HEK293 (cell line): ENCODE results near the gene PRXL2B.

Experiments used
- CTCF ChIA-PET: fragments of 350-600 bp; formaldehyde crosslinking; extraction: SDS; loops from one replicate; lab custom pipeline; 2021; ENCODE audit warnings: antibody characterized with exemption; lab: Yijun Ruan, JAX
- POLR2A ChIA-PET: fragments of 300-600 bp; formaldehyde crosslinking; extraction: SDS; loops from one replicate; lab custom pipeline; 2020; ENCODE audit warnings: antibody characterized with exemption, inconsistent platforms; lab: Yijun Ruan, JAX
- H3K27ac ChIP-seq: fragments of 200-500 bp; sonication (Bioruptor generic); 2 replicates; pipeline ENCODE4 v1.5.1; 2014; ENCODE audit warnings: low read depth, low read length, control low read depth, inconsistent platforms; ENCODE audit errors: extremely low read depth
- H3K36me3 ChIP-seq, 2 experiments: fragments of 200-500 bp in 1 of 2; sonication (Bioruptor generic) in 1 of 2; 1 replicate in 1 of 2; 2 replicates in 1 of 2; pipeline ENCODE4 v1.5.1; 2014 to 2017; ENCODE audit warnings: inconsistent platforms in 2 of 2, low read length in 2 of 2; ENCODE audit not compliant: control insufficient read depth in 2 of 2, insufficient read depth in 1 of 2
- H3K4me1 ChIP-seq: fragments of 200-500 bp; sonication (Bioruptor generic); 2 replicates; pipeline ENCODE4 v1.5.1; 2014; ENCODE audit warnings: mild to moderate bottlenecking, low read length, inconsistent platforms; ENCODE audit not compliant: control insufficient read depth, insufficient read depth
- H3K4me3 ChIP-seq: 2 replicates; pipeline ENCODE4 v1.5.1; 2011; ENCODE audit warnings: low read depth, mild to moderate bottlenecking, control low read depth, low read length, moderate library complexity
- H3K9me3 ChIP-seq: fragments of 200-500 bp; sonication (Bioruptor generic); 2 replicates; pipeline ENCODE4 v1.5.1; 2014; ENCODE audit warnings: low read depth, low read length, inconsistent platforms; ENCODE audit not compliant: control insufficient read depth, insufficient read depth
- BCL11B ChIP-seq: fragments of 450-650 bp; formaldehyde crosslinking; IDR thresholded peaks from 2 replicates; pipeline ENCODE4 v1.5.1; 2016; ENCODE audit warnings: low read depth, missing biosample characterization, missing genetic modification characterization
- GLIS2 ChIP-seq: fragments of 450-650 bp; formaldehyde crosslinking; IDR thresholded peaks from 2 replicates; pipeline ENCODE4 v1.5.1; 2016; ENCODE audit warnings: missing biosample characterization, missing genetic modification characterization
- ZNF184 ChIP-seq: fragments of 450-650 bp; IDR thresholded peaks from 2 replicates; pipeline ENCODE4 v1.5.1; 2018; ENCODE audit warnings: missing biosample characterization, mild to moderate bottlenecking, missing genetic modification characterization
- ZNF26 ChIP-seq: fragments of 450-650 bp; formaldehyde crosslinking; IDR thresholded peaks from 2 replicates; pipeline ENCODE4 v1.5.1; 2016; ENCODE audit warnings: missing biosample characterization, missing genetic modification characterization
- ZNF366 ChIP-seq: fragments of 450-650 bp; formaldehyde crosslinking; conservative IDR thresholded peaks from 2 replicates; pipeline ENCODE4 v1.5.1; 2016; ENCODE audit warnings: missing biosample characterization, missing genetic modification characterization
- ZNF513 ChIP-seq: fragments of 450-650 bp; IDR thresholded peaks from 2 replicates; pipeline ENCODE4 v1.5.1; 2018; ENCODE audit warnings: missing biosample characterization, missing genetic modification characterization
- ZNF514 ChIP-seq: fragments of 450-650 bp; formaldehyde crosslinking; IDR thresholded peaks from 2 replicates; pipeline ENCODE4 v1.5.1; 2016; ENCODE audit warnings: missing biosample characterization, missing genetic modification characterization
- ZNF544 ChIP-seq: fragments of 450-650 bp; formaldehyde crosslinking; IDR thresholded peaks from 2 replicates; pipeline ENCODE4 v1.5.0; 2017; ENCODE audit warnings: missing biosample characterization, missing genetic modification characterization
- ZNF580 ChIP-seq: fragments of 450-650 bp; formaldehyde crosslinking; IDR thresholded peaks from 2 replicates; pipeline ENCODE4 v1.5.1; 2016; ENCODE audit warnings: missing biosample characterization, missing genetic modification characterization
- ZNF664 ChIP-seq: fragments of 450-650 bp; formaldehyde crosslinking; IDR thresholded peaks from 2 replicates; pipeline ENCODE4 v1.5.1; 2016; ENCODE audit warnings: missing biosample characterization, missing genetic modification characterization
- TF ChIP-seq, protein P1 (sequence below): fragments of 450-650 bp; formaldehyde crosslinking; IDR thresholded peaks from 2 replicates; pipeline ENCODE4 v1.5.1; 2017; ENCODE audit warnings: missing biosample characterization, missing genetic modification characterization

PRXL2B gene

GRCh38 chr1:2639203-2639602 is 52.6 kb downstream of the PRXL2B start:
- CTCF ChIA-PET, result no interaction called here
- Histone ChIP-seq H3K27ac (no peak overlapping the region), H3K4me1 (peaks cover 3% of the 10 kb centered on the region), H3K9me3 (no peaks in the 10 kb centered on the region), H3K4me3 (no peak overlapping the region), H3K36me3 (no peaks in the 10 kb centered on the region)
- POLR2A ChIA-PET, result interaction anchor here (1.0 to 1.8 kb wide), 2 partner anchors 22 to 53 kb away, joined by 4 read pairs; no protein-coding TSS in a partner anchor
- TF ChIP-seq ZNF664 (tag by site-specific recombination), result no peak
- TF ChIP-seq BCL11B (tag by site-specific recombination), result no peak
- no peak for TF ChIP-seq ZNF184
- no peak for TF ChIP-seq ZNF26
- TF ChIP-seq ZNF513 (tag by site-specific recombination), result no peak

DNA sequence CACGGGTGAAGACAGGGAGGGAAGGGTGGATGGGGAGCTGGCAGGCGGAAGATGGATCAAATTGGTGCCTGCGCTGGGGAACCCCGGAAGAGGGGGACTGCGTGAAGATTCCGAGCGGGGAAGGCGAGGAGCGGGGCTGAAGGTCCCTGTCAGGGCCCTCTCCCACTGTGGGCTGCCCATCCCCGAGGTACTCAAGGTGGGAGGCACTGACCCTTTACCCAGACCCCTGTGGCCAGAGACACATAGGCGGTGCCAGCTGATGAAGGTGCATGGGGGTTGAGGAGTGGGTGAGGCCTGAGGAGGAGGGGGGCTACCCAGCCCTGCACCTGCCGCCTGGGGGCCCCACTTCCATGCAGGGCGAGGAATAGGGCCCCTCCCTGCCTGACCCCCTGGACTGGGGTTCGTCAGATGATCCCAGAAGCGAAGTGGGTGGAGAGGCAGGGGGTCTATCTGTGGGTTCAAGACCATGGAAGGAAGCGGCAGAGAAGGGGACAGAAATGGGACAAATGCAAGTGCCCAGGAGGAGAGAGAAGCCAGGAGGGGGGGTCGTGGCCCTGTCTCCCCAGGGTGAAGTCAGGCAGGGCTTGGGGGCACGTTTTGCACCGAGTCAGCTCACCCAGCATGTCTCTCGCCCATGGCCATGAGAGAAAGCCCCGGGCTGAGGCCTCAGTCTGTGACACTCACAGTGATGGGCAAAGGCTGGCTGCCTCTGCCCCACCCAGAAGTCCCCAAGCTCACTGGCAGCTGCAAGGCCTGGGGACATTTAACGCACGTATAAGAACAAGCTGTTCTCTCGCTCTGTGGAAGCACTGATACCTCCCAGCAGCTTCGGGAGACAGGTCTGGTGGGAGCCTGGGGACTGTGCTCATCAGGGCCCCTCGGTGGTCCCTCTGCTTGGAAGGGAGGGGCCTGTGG is 53.3 kb downstream of the PRXL2B start:
- TF ChIP-seq ZNF580 (tag by site-specific recombination) (no peak), ZNF544 (no peak), GLIS2 (tag by site-specific recombination) (0 out of 2 replicates have a peak, but pooled peaks have one; percentile 13)
- TF ChIP-seq, protein P1, sequence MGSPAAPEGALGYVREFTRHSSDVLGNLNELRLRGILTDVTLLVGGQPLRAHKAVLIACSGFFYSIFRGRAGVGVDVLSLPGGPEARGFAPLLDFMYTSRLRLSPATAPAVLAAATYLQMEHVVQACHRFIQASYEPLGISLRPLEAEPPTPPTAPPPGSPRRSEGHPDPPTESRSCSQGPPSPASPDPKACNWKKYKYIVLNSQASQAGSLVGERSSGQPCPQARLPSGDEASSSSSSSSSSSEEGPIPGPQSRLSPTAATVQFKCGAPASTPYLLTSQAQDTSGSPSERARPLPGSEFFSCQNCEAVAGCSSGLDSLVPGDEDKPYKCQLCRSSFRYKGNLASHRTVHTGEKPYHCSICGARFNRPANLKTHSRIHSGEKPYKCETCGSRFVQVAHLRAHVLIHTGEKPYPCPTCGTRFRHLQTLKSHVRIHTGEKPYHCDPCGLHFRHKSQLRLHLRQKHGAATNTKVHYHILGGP, result no peak
- no peaks in the 10 kb centered on the region for H3K36me3 ChIP-seq
- no peak overlapping the region for H3K4me3 ChIP-seq
- no peak overlapping the region for H3K27ac ChIP-seq
- H3K9me3 ChIP-seq, result no peaks in the 10 kb centered on the region
- ChIA-PET CTCF (no interaction called here), POLR2A (interaction anchor here (1.8 kb wide), 1 partner anchor 54 kb away, joined by 4 read pairs; no protein-coding TSS in a partner anchor)
- peaks cover 3% of the 10 kb centered on the region for H3K4me1 ChIP-seq

DNA sequence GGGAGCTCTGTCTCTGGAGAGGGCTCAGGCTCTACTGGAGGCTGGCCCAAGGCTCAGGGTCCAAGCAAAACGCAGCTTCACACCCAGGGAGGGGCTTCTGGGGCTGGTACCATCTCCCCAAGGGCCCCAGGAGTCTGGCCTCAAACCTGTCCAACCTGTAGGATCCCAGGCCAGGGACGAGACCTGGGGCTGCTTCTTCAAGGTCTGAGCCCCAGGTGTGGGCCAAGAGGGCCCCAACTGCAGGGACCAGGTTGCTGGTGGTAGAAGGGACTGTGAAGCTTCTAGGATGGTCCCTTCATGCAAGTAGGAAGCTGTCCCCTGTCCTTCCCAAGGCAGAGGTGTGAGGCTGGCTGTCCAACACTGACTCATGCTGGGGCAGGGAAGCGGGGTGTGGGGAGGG is 54.0 kb downstream of the PRXL2B start:
- ChIA-PET CTCF (no interaction called here), POLR2A (interaction anchor here (1.8 kb wide), 1 partner anchor 55 kb away, joined by 4 read pairs; no protein-coding TSS in a partner anchor)
- no peak overlapping the region for H3K4me3 ChIP-seq
- peaks cover 3% of the 10 kb centered on the region for H3K4me1 ChIP-seq
- TF ChIP-seq ZNF514, result no peak
- no peak for TF ChIP-seq ZNF366 (tag by site-specific recombination)
- H3K36me3 ChIP-seq, result no peaks in the 10 kb centered on the region
- H3K27ac ChIP-seq, result no peak overlapping the region
- no peaks in the 10 kb centered on the region for H3K9me3 ChIP-seq
